ENCODE measurements around the gene KIAA1755.

Gene KIAA1755

DNA sequence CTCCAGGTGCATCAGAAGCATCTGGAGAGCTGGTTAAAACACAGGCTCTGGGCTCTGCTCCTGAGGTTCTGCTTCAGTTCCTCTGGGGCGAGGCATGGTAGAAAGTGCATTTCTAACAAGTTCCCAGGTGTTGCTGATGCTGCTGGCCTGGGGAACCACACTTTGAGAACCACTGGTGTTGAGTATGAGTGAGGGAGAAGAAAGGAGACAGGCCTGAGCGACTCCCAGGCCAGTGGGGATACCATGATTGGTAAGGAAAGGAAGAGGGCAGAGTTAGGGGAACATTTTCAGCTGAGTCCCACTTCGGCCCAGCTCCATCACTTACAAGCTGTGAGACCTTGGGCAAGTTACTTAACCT lies 36.8 kb downstream of the KIAA1755 start:
- intact Hi-C loops (cut with DNase I): loop anchor here (2.0 kb wide), 2 partner anchors 167 to 225 kb away; no protein-coding TSS in a partner anchor
- no peak for DNase-seq

GRCh38 chr20:38222923-38223742 lies 37.4 kb downstream of the KIAA1755 start:
- DNase-seq: peak in 1 of 10 donors; percentile 14
- intact Hi-C loops (cut with DNase I): loop anchor here (2.0 kb wide), 2 partner anchors 166 to 224 kb away; no protein-coding TSS in a partner anchor

- intact Hi-C loops (cut with DNase I): loop anchor here (2.0 kb wide), 2 partner anchors 166 to 224 kb away; no protein-coding TSS in a partner anchor
- DNase-seq: peak in 7 of 10 donors; percentile 60 to 91 (median 75)
These were observed 38.2 kb downstream of the KIAA1755 start for GRCh38 chr20:38222231-38222922.

DNA sequence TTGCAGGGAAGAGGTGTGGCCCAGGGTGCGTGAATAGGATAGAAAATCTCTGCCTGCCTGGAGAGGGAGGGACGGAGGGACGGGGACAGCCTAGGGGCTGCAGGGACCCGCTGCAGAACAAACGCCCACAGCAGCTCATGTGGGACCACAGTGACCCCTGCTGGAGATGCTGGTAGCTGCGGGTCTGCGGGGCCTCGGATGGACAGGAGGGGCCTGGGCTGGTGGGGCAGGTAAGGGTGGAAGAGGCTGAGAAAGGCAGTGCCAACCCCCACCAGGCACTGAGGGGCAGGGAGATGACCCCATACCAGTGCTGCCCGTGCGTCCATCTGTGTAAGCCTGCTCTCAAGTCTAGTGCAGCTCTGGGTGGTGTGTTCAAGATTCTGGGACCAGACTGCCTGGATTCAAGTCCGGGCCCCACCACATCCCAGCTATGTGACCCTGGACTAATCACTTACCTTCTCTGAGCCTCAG lies 39.4 kb downstream of the KIAA1755 start:
- peak in 8 of 10 donors; percentile 59 to 95 (median 76) for DNase-seq
- intact Hi-C loops (cut with DNase I): no loop called here

GRCh38 chr20:38220587-38221118 lies 39.9 kb downstream of the KIAA1755 start:
- no peak for DNase-seq
- intact Hi-C loops (cut with DNase I): no loop called here

DNA sequence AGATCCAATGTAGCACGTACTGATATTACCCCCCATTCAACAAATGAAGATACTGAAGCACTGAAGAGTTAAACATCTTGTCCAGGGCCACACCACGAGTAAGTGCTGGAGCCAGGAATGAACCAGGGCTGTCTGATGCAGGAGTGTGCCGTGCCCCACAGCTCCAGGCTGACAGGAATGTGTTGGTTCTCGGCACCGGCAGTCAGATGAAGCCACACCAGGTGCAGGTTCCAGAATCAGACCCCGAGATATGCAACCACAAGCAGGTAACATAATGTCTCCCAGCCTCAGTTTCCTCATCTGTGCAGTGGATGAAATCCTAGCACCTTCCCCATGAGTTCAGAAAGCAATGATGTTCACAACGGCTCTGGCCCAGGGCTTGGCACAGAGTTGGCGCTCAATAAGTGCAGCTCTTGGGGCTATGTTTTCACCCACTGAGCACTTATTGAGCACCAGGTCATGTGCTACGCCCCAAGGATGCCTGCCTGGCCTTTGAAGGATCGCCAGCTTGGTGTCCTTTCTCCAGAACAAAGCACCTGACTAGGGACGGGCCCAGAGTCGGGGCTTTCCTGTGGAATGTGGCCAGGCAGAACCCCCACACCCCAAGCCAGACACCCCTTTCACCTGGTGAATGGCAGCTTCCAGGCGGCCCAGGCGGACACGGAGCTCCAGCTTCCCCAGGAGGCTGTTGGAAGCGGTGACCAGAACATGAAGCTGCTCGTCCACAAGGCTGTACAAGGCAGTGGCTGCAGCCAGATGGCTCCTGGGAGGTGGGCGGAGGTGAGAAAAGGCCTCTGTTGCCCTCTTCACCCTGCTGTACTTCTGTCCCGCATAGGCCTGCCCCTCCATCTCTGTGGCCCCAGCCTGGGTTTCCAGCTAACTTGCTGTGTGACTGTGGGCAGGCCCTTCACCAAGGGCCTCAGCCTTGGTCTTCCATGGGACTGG lies 41.3 kb downstream of the KIAA1755 start:
- DNase-seq: peak in 1 of 10 donors; percentile 61
- intact Hi-C loops (cut with DNase I): no loop called here

DNA sequence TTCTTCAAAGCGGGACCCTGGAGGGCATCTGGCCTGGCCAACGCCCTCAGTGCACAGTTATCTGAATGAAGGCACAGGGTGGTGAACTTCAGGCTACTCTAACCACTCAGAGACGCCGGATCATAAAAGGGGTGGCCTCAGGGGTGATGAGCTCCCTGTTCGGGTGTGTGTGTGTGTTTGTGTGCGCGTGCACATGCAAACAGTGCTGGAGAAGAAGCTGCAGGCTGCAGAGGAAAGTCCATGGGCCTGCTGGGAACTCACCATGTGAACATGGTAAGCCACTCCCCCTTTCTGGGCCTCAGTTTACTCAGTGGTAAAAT lies 42.0 kb downstream of the KIAA1755 start:
- peak in 1 of 10 donors; percentile 46 for DNase-seq
- intact Hi-C loops (cut with DNase I): no loop called here

- DNase-seq: peak in 1 of 10 donors; percentile 88
These were observed 42.6 kb downstream of the KIAA1755 start for GRCh38 chr20:38217791-38218565.

GRCh38 chr20:38216746-38217595 lies 43.6 kb downstream of the KIAA1755 start:
- DNase-seq: peak in 1 of 10 donors; percentile 76
- intact Hi-C loops (cut with DNase I): no loop called here

More at GRCh38 chr20:38217791-38218565, 42.6 kb downstream of the KIAA1755 start:
- intact Hi-C loops (cut with DNase I): no loop called here

DNA sequence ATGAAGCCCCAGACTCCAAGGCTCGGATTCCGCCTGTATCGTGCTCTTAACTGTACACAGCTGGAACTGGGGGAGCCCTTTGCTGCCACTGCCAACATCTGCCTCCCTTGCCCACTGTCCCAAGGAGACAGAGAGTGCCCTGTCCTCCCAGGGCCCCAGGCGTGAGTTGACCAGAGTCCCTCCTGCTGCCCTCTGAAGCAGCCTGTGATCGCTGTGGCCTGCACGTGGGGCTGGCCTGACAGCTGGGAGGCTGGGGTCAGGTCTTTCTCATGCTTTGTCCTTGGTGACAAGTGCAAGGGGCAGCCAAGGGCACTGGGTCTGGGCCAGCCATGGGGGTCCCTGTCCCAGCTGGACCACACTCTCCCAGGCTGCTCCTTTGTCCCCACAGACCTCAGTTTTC lies 44.3 kb downstream of the KIAA1755 start:
- peak in 1 of 10 donors; percentile 59 for DNase-seq
- intact Hi-C loops (cut with DNase I): no loop called here

DNA sequence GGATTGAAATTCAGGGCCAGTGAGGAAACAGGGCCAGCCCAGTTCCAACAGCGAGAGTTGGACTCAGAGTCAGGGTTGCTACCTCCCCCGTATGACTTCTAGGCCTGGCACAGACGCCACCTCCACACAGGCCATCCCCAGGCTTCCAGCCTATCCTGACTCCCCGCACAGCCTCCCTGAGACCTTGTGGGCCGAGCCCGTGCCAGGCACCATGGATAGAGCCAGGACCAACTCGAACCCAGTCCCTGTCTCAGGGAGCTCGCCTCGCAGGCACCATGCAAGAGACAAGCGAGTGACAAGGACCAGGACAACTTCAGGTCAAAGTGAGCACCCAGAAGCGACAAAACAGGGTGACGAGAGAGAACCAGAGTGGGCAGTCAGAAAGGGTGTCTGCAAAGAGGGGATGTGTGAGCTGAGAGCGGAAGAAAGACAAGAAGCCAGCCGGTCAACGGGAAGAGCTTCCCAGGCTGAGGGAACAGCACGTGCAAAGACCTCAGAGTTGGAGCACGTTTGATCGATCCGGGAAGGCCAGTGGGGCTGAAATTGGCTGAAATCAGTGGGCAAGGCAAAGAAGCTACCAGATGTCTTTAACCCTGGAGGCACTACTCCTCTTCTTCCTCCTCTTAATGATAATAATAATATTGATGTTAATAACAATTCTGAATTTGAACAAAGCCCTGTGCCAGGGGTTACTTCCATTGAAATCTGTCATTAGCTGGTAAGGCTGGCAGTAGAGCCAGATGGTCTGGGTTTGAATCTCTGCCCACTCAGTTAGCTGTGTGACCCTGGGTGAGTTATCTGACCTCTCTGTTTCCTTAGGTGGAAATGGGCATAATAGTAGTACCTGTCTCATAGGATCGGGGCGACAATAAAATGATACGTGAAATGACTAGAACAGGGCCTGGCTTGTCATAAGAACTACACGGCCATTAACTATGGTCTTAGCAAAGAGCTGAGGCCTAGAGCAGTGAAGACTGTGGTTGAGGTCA lies 45.0 kb downstream of the KIAA1755 start:
- DNase-seq: peak in 1 of 10 donors; percentile 54
- intact Hi-C loops (cut with DNase I): no loop called here

GRCh38 chr20:38214256-38215193 lies 46.0 kb downstream of the KIAA1755 start:
- DNase-seq: peak in 1 of 10 donors; percentile 79

GRCh38 chr20:38213607-38213940 lies 47.0 kb downstream of the KIAA1755 start:
- no peak for DNase-seq
- intact Hi-C loops (cut with DNase I): no loop called here

More at GRCh38 chr20:38214256-38215193, 46.0 kb downstream of the KIAA1755 start:
- intact Hi-C loops (cut with DNase I): no loop called here

DNA sequence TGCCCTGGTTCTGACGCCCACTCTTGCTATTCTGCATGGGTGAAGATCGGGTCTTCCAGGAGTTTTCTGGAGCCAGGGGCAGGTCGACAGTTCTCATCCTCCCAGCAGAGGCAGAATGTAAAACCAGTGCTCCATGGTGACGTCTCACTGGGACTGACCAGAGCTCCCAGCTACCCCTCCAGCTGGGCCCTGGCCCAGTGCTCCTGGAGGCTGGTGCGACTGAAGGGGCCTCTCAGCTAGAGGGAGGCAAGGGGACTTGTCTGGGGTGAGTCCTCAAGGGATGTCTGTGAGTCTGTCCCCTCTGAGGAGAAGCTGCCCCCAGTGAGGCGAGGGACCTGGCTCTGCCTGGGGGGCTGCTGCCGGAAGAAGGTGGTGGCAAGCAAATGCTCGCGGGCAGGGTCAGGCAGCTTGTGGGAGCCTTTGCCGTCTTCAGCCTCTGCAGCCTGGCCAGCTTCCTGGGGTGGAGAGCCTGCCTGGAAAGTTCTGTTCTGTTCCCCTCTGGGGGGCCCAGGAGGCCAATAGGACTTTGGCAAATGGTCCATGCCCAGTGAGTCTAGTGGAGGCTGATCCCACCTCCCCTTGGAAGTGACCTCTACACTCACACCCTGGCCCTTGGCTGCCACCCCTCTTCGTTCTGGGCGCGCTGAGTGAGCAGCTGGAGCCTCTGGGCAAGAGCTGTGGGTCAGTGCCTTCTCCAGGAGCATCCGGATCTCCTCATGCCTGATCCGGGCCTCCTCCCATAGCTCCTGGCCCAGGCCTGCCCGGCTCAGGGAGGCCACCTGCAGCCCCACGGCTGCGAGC lies 47.5 kb downstream of the KIAA1755 start:
- intact Hi-C loops (cut with DNase I): no loop called here
- DNase-seq: peak in 1 of 10 donors; percentile 77

All from posterior cingulate gyrus (tissue), 11 donors.